Rectal smooth muscle tissue (tissue), 1 donor: ENCODE results near the gene LHX3.

Source experiments
- H3K27ac ChIP-seq: one replicate; pipeline ENCODE4 v1.7.0; 2013; ENCODE audit warnings: low read depth, low read length, inconsistent platforms
- H3K27me3 ChIP-seq: one replicate; pipeline ENCODE4 v1.7.0; 2013; ENCODE audit warnings: low read length; ENCODE audit not compliant: control insufficient read depth, insufficient read depth
- H3K36me3 ChIP-seq: one replicate; pipeline ENCODE4 v1.7.0; 2013; ENCODE audit warnings: low read length; ENCODE audit not compliant: control insufficient read depth, insufficient read depth
- H3K4me1 ChIP-seq: one replicate; pipeline ENCODE4 v1.7.0; 2013; ENCODE audit warnings: low read length; ENCODE audit not compliant: control insufficient read depth, insufficient read depth
- H3K4me3 ChIP-seq: one replicate; pipeline ENCODE4 v1.7.0; 2013; ENCODE audit warnings: low read length
- H3K9ac ChIP-seq: one replicate; pipeline ENCODE4 v1.7.0; 2013; ENCODE audit warnings: low read length

The LHX3 gene

GRCh38 chr9:136179101-136179616 is 25.8 kb downstream of the LHX3 start:
- no peaks in the 10 kb centered on the region for H3K27me3 ChIP-seq
- H3K4me1 ChIP-seq: no peaks in the 10 kb centered on the region
- no peak overlapping the region for H3K4me3 ChIP-seq
- no peak overlapping the region for H3K27ac ChIP-seq
- no peak overlapping the region for H3K9ac ChIP-seq
- no peaks in the 10 kb centered on the region for H3K36me3 ChIP-seq

GRCh38 chr9:136178773-136179075 is 26.2 kb downstream of the LHX3 start:
- H3K4me1 ChIP-seq: no peaks in the 10 kb centered on the region
- H3K36me3 ChIP-seq: no peaks in the 10 kb centered on the region
- no peak overlapping the region for H3K9ac ChIP-seq
- no peak overlapping the region for H3K27ac ChIP-seq
- no peak overlapping the region for H3K4me3 ChIP-seq
- no peaks in the 10 kb centered on the region for H3K27me3 ChIP-seq

DNA sequence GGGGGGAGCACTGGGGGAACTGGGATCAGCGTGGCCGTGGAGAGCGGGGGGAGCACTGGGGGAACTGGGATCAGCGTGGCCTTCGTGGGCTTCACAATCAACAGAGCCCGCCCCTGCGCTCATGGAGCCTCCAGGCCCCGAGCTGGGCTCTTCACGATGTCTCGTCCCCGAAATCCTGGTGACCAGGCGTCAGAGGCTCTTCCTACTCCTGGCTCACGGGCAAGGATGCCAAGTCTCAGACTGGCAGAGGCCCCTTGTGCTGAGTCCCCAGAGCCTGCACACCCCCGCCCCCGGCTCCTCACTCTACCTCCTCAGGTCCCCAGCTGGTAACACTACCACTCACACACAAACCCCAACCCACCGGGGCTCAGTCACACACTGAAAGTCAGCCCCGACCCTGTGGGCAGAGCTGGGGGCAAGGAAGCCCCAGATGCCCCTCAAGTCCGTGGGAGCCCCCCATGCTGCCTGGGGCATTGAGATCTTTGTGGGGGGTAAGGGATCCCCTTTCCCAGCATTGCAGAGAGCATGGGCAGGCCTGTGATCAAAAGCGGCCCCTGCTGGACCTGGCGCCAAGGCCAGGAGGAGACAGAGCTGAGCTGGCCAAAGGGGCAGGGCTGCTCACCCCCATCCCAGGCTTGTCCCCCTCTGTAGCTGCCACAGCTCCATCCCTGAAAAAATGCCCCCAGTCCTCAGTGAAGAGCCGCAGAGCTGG is 26.7 kb downstream of the LHX3 start:
- no peaks in the 10 kb centered on the region for H3K27me3 ChIP-seq
- no peaks in the 10 kb centered on the region for H3K36me3 ChIP-seq
- no peak overlapping the region for H3K4me3 ChIP-seq
- no peaks in the 10 kb centered on the region for H3K4me1 ChIP-seq
- no peak overlapping the region for H3K9ac ChIP-seq
- H3K27ac ChIP-seq: no peak overlapping the region

DNA sequence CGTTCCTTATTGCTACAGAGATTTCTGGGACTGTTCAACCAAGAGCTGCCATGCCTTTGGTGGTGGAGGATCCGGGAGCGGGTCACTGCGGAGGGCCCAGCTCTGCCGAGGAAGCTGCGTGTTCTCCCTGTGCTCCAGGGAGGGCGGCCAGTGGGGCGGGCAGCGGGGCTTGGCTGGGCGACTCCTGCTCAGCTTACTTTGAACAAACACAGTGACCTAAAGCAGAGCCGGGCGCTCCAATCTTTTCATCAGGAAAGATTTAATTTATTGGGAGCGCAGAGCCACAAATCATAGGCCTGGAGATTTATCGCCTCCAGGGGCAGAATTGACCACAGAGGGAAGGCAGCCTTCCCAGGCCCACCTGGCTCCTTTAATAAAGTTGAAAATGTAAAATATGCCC is 27.7 kb downstream of the LHX3 start:
- H3K9ac ChIP-seq: no peak overlapping the region
- H3K36me3 ChIP-seq: no peaks in the 10 kb centered on the region
- H3K27ac ChIP-seq: no peak overlapping the region
- no peaks in the 10 kb centered on the region for H3K4me1 ChIP-seq
- no peak overlapping the region for H3K4me3 ChIP-seq
- no peaks in the 10 kb centered on the region for H3K27me3 ChIP-seq

DNA sequence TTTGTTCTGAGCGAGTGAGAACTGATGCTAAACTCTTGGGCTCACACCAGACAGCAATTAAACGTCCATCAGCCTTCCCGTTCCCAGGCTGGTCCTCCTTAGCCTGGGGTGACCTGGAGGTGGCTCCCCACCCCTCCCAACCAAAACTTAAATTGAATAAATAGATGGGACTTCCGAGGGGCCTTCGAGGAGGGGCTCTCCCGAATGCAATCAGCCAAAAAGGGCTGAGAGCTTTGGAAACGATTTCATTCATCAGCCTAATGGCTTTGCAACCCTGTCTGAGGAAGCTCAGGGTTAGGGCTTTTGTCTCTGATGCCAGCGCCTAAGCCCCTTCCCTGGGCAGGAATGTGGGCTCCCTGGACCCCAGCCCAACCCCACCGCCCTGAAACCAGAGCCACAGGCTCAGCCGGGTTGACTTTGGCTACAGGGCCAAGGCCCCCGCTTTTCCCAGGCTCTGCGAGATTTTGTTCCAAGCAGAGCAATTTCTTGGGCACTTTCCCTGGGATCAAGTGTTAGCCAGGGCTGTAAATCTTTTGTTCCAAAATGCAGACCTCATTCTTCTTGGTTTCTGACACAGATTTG is 29.2 kb downstream of the LHX3 start:
- H3K27me3 ChIP-seq: no peaks in the 10 kb centered on the region
- H3K27ac ChIP-seq: no peak overlapping the region
- H3K36me3 ChIP-seq: no peaks in the 10 kb centered on the region
- no peaks in the 10 kb centered on the region for H3K4me1 ChIP-seq
- H3K4me3 ChIP-seq: no peak overlapping the region
- H3K9ac ChIP-seq: no peak overlapping the region

DNA sequence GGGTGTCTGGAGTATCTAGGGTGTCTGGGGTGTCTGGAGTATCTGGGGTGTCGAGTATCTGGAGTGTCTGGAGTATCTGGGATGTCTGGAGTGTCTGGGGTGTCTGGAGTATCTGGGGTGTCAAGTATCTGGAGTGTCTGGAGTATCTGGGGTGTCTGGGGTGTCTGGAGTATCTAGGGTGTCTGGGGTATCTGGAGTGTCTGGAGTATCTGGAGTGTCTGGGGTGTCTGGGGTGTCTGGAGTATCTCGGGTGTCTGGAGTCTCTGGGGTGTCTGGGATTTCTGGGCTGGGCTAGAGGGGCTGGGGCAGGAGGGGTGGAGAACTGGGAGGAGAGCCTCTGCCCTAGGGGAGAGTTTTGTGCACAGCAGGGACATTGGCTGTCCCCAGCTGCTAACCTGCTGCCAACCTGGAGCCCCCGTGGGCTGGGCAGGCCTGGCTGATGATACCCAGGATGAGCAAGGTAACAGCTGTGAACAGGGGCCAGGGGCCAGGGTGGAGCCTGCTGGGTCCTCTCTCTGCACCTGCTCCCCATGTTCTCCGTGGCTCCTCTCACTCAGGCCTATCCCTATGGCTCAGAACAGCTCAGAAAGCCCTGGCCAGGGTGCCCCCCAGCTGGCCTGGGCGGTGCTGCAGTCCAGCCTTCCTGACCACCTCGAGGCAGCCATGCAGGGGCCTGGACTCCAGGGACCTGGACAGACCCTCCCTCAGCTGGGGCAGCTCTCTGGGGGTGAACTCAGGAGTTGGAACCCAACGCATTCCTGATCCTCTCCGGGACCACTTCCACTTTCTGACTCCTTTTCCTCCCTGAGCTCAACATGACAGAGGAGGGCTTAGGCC is 29.9 kb downstream of the LHX3 start:
- H3K9ac ChIP-seq: no peak overlapping the region
- H3K4me3 ChIP-seq: no peak overlapping the region
- peaks cover 3% of the 10 kb centered on the region for H3K27me3 ChIP-seq
- H3K27ac ChIP-seq: no peak overlapping the region
- no peaks in the 10 kb centered on the region for H3K36me3 ChIP-seq
- no peaks in the 10 kb centered on the region for H3K4me1 ChIP-seq

GRCh38 chr9:136173648-136174290 is 31.2 kb downstream of the LHX3 start:
- peaks cover 3% of the 10 kb centered on the region for H3K27me3 ChIP-seq
- no peak overlapping the region for H3K9ac ChIP-seq
- H3K27ac ChIP-seq: no peak overlapping the region
- H3K36me3 ChIP-seq: no peaks in the 10 kb centered on the region
- no peaks in the 10 kb centered on the region for H3K4me1 ChIP-seq
- H3K4me3 ChIP-seq: no peak overlapping the region

- H3K4me1 ChIP-seq: no peaks in the 10 kb centered on the region
- H3K4me3 ChIP-seq: no peak overlapping the region
- H3K36me3 ChIP-seq: no peaks in the 10 kb centered on the region
- no peak overlapping the region for H3K9ac ChIP-seq
- no peak overlapping the region for H3K27ac ChIP-seq
- H3K27me3 ChIP-seq: peaks cover 3% of the 10 kb centered on the region
Measured at GRCh38 chr9:136172412-136173079, 32.4 kb downstream of the LHX3 start.

DNA sequence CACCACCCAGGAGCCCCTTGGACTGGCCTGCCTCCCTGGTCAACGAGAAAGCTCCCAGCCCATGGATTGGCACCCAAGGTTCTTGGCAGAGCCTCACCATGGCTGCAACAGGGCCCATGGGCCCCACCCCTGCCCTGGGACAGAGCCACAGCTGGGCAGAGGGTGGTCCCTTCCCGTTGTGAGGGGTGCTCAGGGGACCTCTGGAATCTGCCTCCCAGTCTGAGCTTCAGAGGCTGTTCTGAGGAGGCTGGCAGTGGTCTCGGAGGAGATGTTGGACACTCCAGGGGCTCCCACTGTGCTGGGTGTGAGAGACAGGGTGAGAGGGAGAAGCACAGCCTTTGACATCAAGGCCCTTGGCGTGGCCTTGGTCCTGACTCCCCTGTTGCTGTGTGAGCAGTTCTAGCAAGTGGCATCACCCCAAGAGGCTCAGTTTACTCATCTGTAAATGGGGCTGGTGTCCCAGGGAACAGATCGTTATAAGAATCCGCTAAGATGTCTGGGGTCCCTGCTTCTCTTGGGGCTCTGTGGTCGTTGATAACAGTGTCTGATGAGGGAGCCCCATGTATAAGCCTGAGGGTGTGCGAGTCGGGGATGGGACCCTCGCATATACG is 33.0 kb downstream of the LHX3 start:
- Histone ChIP-seq H3K36me3 (no peaks in the 10 kb centered on the region), H3K27ac (no peak overlapping the region), H3K4me3 (no peak overlapping the region), H3K27me3 (peaks cover 3% of the 10 kb centered on the region), H3K4me1 (no peaks in the 10 kb centered on the region), H3K9ac (no peak overlapping the region)

- H3K4me1 ChIP-seq: no peaks in the 10 kb centered on the region
- no peak overlapping the region for H3K9ac ChIP-seq
- H3K36me3 ChIP-seq: no peaks in the 10 kb centered on the region
- peaks cover 3% of the 10 kb centered on the region for H3K27me3 ChIP-seq
- H3K27ac ChIP-seq: no peak overlapping the region
- H3K4me3 ChIP-seq: no peak overlapping the region
Measured at GRCh38 chr9:136171009-136171800, 33.7 kb downstream of the LHX3 start.
